Hepatocyte (in vitro differentiated cells): ENCODE results near the gene GREM2. TPM values are rescaled to one million over a fixed set of nuclear protein-coding genes. Genes with fewer than 3 reads are reported as not detected.

Source experiments
- DNase-seq: peaks from one replicate; pipeline ENCODE4 v3.0.0-alpha.2; 2016; ENCODE audit warnings: low spot score
- H2AFZ ChIP-seq: fragments of 200-600 bp; sonication (generic); 2 replicates; pipeline ENCODE4 v1.6.0; 2016; ENCODE audit warnings: antibody characterized with exemption, mild to moderate bottlenecking
- H3K27ac ChIP-seq: fragments of 200-600 bp; sonication (generic); 2 replicates; pipeline ENCODE4 v1.5.1; 2016; ENCODE audit warnings: mild to moderate bottlenecking
- H3K27me3 ChIP-seq: fragments of 200-600 bp; sonication (generic); 2 replicates; pipeline ENCODE4 v1.6.1; 2016
- H3K36me3 ChIP-seq: fragments of 200-600 bp; sonication (generic); replicated peaks from 2 replicates; pipeline ENCODE4 v1.5.1; 2016; ENCODE audit warnings: low read depth; ENCODE audit not compliant: insufficient read depth
- H3K4me1 ChIP-seq: fragments of 200-600 bp; sonication (generic); 2 replicates; pipeline ENCODE4 v1.5.1; 2016; ENCODE audit warnings: mild to moderate bottlenecking, moderate library complexity; ENCODE audit not compliant: insufficient read depth
- H3K4me2 ChIP-seq: fragments of 200-600 bp; sonication (generic); 2 replicates; pipeline ENCODE4 v1.6.0; 2016
- H3K4me3 ChIP-seq: fragments of 200-600 bp; sonication (generic); 2 replicates; pipeline ENCODE4 v1.5.1; 2016; ENCODE audit warnings: mild to moderate bottlenecking
- H3K79me2 ChIP-seq: fragments of 200-600 bp; sonication (generic); 2 replicates; pipeline ENCODE4 v1.6.0; 2017; ENCODE audit warnings: mild to moderate bottlenecking
- H3K9me2 ChIP-seq: fragments of 200-600 bp; sonication (generic); replicated peaks from 2 replicates; pipeline ENCODE4 v1.6.0; 2017; ENCODE audit warnings: mild to moderate bottlenecking; ENCODE audit not compliant: insufficient read depth
- H3K9me3 ChIP-seq: fragments of 200-600 bp; sonication (generic); 2 replicates; pipeline ENCODE4 v1.5.1; 2016; ENCODE audit warnings: low read depth, mild to moderate bottlenecking
- H4K20me1 ChIP-seq: fragments of 200-600 bp; sonication (generic); 2 replicates; pipeline ENCODE4 v1.6.0; 2016; ENCODE audit warnings: mild to moderate bottlenecking; ENCODE audit not compliant: insufficient read depth, poor library complexity, severe bottlenecking
- EZH2 ChIP-seq: fragments of 200-600 bp; sonication (generic); IDR thresholded peaks from 2 replicates; pipeline ENCODE4 v1.6.1; 2016; ENCODE audit warnings: antibody characterized with exemption, mild to moderate bottlenecking, borderline replicate concordance
- EZH2phosphoT487 ChIP-seq: fragments of 200-600 bp; sonication (generic); IDR thresholded peaks from one replicate; pipeline ENCODE4 v1.6.1; 2018; ENCODE audit warnings: antibody characterized with exemption, mild to moderate bottlenecking, low read depth, moderate library complexity; ENCODE audit not compliant: unreplicated experiment, severe bottlenecking
- WGBS: methylation state at CpG from one replicate; pipeline ENCODE4 v1.1.6; 2016; ENCODE audit warnings: low lambda C conversion rate; ENCODE audit errors: missing lambda C conversion rate; 5-methylcytosine and 5-hydroxymethylcytosine counted together
- polyA plus RNA-seq: library from polyadenylated mRNA; unstranded; fragments of >200 nt; fragmentation: Nextera tagmentation; extraction: Ambion mirVana; gene quantifications from 2 replicates; pipeline ENCODE4 v1.2.1, GENCODE V29; 2016
- total RNA-seq: library from RNA; depleted of rRNA; stranded (reverse); fragments of >200 nt; gene quantifications from 2 replicates; pipeline ENCODE4 v1.2.3, GENCODE V29; 2014
- TF ChIP-seq, protein P1 (sequence below): fragments of 200-600 bp; sonication (generic); IDR thresholded peaks from 2 replicates; pipeline ENCODE4 v1.5.1; 2016; ENCODE audit warnings: antibody characterized with exemption, mild to moderate bottlenecking; ENCODE audit not compliant: poor library complexity

Gene GREM2
- total and polyA plus RNA-seq, 2 experiments from 2014 or later: 3.3 to 5.6 TPM

- Histone ChIP-seq H4K20me1 (no peaks in the 10 kb centered on the region), H3K4me1 (peaks cover 25% of the 10 kb centered on the region), H3K4me2 (no peak overlapping the region), H3K27ac (peak overlapping the region; percentile 49), H3K9me2 (no peaks in the 10 kb centered on the region), H2AFZ (no peak overlapping the region), H3K4me3 (no peak overlapping the region), H3K79me2 (no peaks in the 10 kb centered on the region), H3K27me3 (no peaks in the 10 kb centered on the region), H3K9me3 (no peaks in the 10 kb centered on the region), H3K36me3 (no peaks in the 10 kb centered on the region)
- DNase-seq: no peak
- TF ChIP-seq EZH2 (no peak), EZH2phosphoT487 (no peak)
- TF ChIP-seq, protein P1, sequence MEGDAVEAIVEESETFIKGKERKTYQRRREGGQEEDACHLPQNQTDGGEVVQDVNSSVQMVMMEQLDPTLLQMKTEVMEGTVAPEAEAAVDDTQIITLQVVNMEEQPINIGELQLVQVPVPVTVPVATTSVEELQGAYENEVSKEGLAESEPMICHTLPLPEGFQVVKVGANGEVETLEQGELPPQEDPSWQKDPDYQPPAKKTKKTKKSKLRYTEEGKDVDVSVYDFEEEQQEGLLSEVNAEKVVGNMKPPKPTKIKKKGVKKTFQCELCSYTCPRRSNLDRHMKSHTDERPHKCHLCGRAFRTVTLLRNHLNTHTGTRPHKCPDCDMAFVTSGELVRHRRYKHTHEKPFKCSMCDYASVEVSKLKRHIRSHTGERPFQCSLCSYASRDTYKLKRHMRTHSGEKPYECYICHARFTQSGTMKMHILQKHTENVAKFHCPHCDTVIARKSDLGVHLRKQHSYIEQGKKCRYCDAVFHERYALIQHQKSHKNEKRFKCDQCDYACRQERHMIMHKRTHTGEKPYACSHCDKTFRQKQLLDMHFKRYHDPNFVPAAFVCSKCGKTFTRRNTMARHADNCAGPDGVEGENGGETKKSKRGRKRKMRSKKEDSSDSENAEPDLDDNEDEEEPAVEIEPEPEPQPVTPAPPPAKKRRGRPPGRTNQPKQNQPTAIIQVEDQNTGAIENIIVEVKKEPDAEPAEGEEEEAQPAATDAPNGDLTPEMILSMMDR: no peak
- WGBS: 54% methylated on average over 4 of the region's 4 CpGs
These were observed 145.4 kb downstream of the GREM2 start for GRCh38 chr1:240466509-240466908.

- peak overlapping the region; percentile 21 for H2AFZ ChIP-seq
These were observed 146.4 kb downstream of the GREM2 start for GRCh38 chr1:240465531-240465940.

DNA sequence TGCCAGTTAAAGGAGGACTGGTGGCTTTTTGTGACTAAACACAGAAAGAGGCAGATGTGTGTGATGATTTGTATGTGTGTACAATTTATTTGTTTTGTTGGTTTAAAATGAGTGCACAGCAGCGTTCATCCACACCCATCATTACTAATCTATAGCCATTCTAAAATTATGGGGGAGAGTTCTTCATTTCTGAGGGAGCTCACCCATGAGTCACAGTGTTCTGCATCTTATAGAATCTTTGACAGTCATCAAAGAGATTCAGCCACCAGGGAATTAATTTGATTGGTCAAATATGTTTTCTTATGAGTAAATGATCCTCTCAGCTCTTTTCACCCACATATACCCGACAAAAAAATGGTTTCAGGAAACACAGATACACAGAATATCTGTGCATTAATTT, 147.9 kb downstream of the GREM2 start:
- no peaks in the 10 kb centered on the region for H3K36me3 ChIP-seq
- H3K9me2 ChIP-seq: no peaks in the 10 kb centered on the region
- H3K27ac ChIP-seq: no peak overlapping the region
- no peak overlapping the region for H3K4me2 ChIP-seq
- peaks cover 25% of the 10 kb centered on the region for H3K4me1 ChIP-seq
- no peak for TF ChIP-seq EZH2phosphoT487
- TF ChIP-seq, protein P1: no peak
- TF ChIP-seq EZH2: no peak
- DNase-seq: no peak
- no peaks in the 10 kb centered on the region for H3K27me3 ChIP-seq
- H3K4me3 ChIP-seq: no peak overlapping the region
- WGBS: 81% methylated on average over 2 of the region's 2 CpGs
- H3K79me2 ChIP-seq: no peaks in the 10 kb centered on the region
- H4K20me1 ChIP-seq: no peaks in the 10 kb centered on the region
- no peaks in the 10 kb centered on the region for H3K9me3 ChIP-seq
- no peak overlapping the region for H2AFZ ChIP-seq

More at GRCh38 chr1:240465531-240465940, 146.4 kb downstream of the GREM2 start:
- Histone ChIP-seq H4K20me1 (no peaks in the 10 kb centered on the region), H3K27me3 (no peaks in the 10 kb centered on the region), H3K4me3 (no peak overlapping the region), H3K79me2 (no peaks in the 10 kb centered on the region), H3K27ac (peak overlapping the region; percentile 4), H3K4me1 (peaks cover 25% of the 10 kb centered on the region), H3K9me3 (no peaks in the 10 kb centered on the region), H3K9me2 (no peaks in the 10 kb centered on the region), H3K4me2 (peak overlapping the region; percentile 55), H3K36me3 (no peaks in the 10 kb centered on the region)
- TF ChIP-seq, protein P1: no peak
- TF ChIP-seq EZH2phosphoT487 (no peak), EZH2 (no peak)
- DNase-seq: no peak
- WGBS: 15% methylated on average over 6 of the region's 6 CpGs
